Stimulated activated CD8-positive, alpha-beta memory T cell treated with anti-CD3 and anti-CD28 coated beads, Interleukin-12 subunit alpha, Interleukin-12 subunit beta, amount 100 ng/mL, for 4 hours (primary cell): Measurements from ENCODE around the gene TAPBP.
"Not testable (repeated sequence)": the region's sequence is repeated elsewhere in the genome, so short reads cannot be mapped to it uniquely, and the experiment has no call there.

Experiments
- DNase-seq: peaks from one replicate; pipeline ENCODE4 v3.0.0-alpha.2; 2020; ENCODE audit warnings: low read depth

Gene TAPBP

GRCh38 chr6:33296797-33297405, 17.0 kb downstream of the TAPBP start:
- DNase-seq: no peak

- no peak for DNase-seq
These were observed 18.1 kb downstream of the TAPBP start for GRCh38 chr6:33295621-33296369.

- DNase-seq: no peak
These were observed 19.6 kb downstream of the TAPBP start for GRCh38 chr6:33294086-33294823.

- no peak for DNase-seq
These were observed 20.7 kb downstream of the TAPBP start for GRCh38 chr6:33292996-33293682.

GRCh38 chr6:33290459-33290858, 23.4 kb downstream of the TAPBP start:
- no peak for DNase-seq

- no peak for DNase-seq
These were observed 24.0 kb downstream of the TAPBP start for GRCh38 chr6:33289784-33290315.

- peak; percentile 68 for DNase-seq
These were observed 24.7 kb downstream of the TAPBP start, which contains the start of the genes PFDN6 and WDR46 for GRCh38 chr6:33288921-33289783. TSS of gene PFDN6 (plus strand) at chr6:33289601. CDS start at chr6:33289857, 256 bp downstream. TSS of gene WDR46 (minus strand) at chr6:33289239. CDS start at chr6:33289170, 69 bp downstream.

GRCh38 chr6:33288141-33288920, 25.5 kb downstream of the TAPBP start:
- no peak for DNase-seq

- DNase-seq: no peak
These were observed 26.6 kb downstream of the TAPBP start for GRCh38 chr6:33286946-33287914.

- not testable (repeated sequence) for DNase-seq
These were observed 28.7 kb downstream of the TAPBP start for GRCh38 chr6:33285214-33285613.

GRCh38 chr6:33280539-33280938, 33.3 kb downstream of the TAPBP start:
- no peak for DNase-seq

- no peak for DNase-seq
These were observed 33.8 kb downstream of the TAPBP start for GRCh38 chr6:33279971-33280511.

- DNase-seq: no peak
These were observed 34.6 kb downstream of the TAPBP start for GRCh38 chr6:33279257-33279695.

GRCh38 chr6:33278810-33279209, 35.1 kb downstream of the TAPBP start:
- DNase-seq: no peak

GRCh38 chr6:33278392-33278741, 35.5 kb downstream of the TAPBP start:
- DNase-seq: no peak

- no peak for DNase-seq
These were observed 36.1 kb downstream of the TAPBP start for GRCh38 chr6:33277663-33278391.

GRCh38 chr6:33276864-33277662, 36.8 kb downstream of the TAPBP start, which contains the start of gene B3GALT4:
TSS of gene B3GALT4 (plus strand) at chr6:33277123. CDS start at chr6:33277420, 297 bp downstream.
- peak; percentile 59 for DNase-seq
